GM10266 (cell line): ENCODE data around the gene HSFX4.

ENCODE experiments used
- DNase-seq: peaks from one replicate; pipeline ENCODE4 v3.0.0; 2012; ENCODE audit errors: extremely low spot score
- TF ChIP-seq, protein P1 (sequence below): IDR thresholded peaks from 2 replicates; pipeline ENCODE4 v1.5.1; 2012; ENCODE audit warnings: mild to moderate bottlenecking, low read depth; ENCODE audit not compliant: control insufficient read depth, insufficient read depth; ENCODE audit errors: missing control alignments

Gene HSFX4

GRCh38 chrX:149948016-149948415 is 18.6 kb downstream of the HSFX4 start:
- TF ChIP-seq, protein P1, sequence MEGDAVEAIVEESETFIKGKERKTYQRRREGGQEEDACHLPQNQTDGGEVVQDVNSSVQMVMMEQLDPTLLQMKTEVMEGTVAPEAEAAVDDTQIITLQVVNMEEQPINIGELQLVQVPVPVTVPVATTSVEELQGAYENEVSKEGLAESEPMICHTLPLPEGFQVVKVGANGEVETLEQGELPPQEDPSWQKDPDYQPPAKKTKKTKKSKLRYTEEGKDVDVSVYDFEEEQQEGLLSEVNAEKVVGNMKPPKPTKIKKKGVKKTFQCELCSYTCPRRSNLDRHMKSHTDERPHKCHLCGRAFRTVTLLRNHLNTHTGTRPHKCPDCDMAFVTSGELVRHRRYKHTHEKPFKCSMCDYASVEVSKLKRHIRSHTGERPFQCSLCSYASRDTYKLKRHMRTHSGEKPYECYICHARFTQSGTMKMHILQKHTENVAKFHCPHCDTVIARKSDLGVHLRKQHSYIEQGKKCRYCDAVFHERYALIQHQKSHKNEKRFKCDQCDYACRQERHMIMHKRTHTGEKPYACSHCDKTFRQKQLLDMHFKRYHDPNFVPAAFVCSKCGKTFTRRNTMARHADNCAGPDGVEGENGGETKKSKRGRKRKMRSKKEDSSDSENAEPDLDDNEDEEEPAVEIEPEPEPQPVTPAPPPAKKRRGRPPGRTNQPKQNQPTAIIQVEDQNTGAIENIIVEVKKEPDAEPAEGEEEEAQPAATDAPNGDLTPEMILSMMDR, result no peak
- no peak for DNase-seq

DNA sequence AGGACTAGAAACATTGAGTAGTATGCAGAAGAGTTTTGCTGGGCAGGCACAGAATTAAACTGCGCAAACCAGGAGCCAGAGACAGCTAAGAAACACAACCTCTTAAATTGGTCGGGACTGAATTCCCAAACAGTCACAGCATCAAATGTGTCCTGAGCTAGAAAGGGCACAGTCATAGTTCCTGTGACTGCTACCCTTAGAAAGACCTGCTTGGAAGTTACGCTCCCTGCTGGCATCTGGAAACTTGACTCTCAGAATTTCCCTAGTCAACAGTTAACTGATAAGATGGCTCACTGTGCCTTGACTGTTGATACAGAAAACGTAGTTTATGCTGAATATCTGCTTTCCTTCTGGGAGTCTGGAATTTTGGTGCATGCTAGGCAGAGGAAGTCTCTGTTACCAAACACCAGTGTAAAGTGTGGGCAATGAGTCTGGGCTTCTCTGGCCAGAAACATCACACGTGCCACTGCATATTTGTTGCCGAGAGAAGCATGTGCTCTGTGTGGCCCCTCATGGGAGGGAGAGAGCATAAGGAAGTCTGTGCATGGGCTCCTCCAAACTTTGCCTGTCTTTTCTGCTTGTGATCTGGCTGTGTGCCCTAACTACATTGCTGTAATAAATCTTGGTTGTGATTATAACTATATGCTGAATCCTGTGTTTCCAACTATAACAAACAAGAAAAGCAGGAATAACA is 20.5 kb downstream of the HSFX4 start:
- DNase-seq, result no peak
- TF ChIP-seq, protein P1, result no peak

DNA sequence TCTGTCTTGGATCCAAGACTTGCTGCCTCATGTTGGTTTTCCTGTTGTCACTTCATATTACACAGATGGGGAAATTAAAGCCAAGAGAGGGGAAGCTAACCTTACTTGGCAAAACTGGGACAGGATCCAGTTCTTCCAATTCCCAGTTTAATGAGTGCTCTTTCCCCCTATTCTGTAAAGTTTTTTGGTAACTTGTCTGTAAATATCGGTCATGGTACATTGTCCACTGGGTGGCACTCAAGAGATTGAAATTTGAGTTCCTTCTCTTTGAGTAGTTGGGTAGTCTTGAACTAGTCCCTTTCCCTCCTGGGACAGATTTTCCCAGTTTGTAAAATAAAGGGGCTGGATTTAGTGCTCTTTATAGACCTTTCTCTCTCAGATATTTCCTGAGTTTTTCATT is 21.3 kb downstream of the HSFX4 start:
- DNase-seq, result peak; percentile 1
- TF ChIP-seq, protein P1, result peak; percentile 18

- TF ChIP-seq, protein P1, result no peak
- no peak for DNase-seq
Observed at GRCh38 chrX:149961572-149961971, 32.2 kb downstream of the HSFX4 start.

DNA sequence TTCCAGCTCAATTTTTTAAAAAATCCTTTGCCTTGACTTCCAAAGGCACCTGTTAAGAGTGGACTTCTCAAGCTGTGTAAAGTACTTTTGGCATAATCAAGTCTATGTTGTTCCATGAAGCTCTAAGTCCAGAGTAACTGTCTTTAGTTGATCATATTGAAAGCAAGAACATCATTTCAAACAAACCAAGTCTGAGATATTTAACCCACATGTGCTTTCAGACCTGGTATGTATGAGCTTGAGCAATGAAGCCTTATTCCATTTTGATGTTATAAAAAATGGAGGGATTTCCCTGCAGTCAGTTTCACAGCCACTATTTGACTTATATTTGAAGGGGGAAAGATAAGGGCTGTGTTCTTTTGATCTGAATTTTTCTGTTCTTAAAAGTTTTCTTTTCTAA is 32.6 kb downstream of the HSFX4 start:
- TF ChIP-seq, protein P1, result no peak
- no peak for DNase-seq

DNA sequence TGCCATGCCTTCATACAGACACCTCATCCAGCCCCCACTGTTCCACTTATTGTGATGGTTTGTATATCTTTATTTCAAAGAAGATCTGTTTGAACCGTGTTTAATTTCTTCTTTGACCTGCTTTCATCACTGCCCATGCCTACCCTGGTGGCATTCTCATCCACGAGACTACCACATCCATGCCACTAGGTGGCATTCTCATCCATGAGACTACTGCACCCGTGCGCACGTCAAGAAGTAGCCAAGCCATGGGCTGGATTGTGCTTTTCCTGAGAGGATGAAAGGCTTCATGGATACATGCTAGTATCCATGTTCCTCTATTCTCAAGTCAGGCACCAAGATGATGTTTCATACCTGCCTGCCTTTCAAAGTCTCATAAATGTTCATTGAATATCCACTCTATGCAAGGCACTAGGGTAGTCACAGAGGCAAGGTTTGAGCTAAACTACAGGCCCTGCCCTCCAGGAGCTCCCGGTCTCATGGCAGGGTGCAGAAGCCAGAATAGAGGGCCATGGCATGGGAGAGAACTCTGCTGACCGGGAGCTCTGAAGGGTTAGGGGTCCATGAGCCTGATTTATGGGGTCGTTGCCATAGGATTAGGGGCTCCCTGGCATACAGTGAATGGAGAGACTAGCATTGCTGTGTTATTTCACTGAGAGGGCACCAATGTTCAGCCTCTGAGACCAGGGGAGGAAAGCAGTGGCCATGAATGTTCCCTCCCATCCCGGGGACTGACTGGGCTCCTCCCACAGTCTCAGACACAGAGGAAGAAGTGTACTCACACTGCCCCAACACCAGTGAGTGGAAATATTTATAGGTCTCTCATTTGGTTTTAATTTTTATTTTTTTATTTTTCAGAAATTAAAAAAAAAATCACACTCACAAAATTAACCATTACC is 33.7 kb downstream of the HSFX4 start:
- TF ChIP-seq, protein P1, result peak; percentile 64
- peak; percentile 8 for DNase-seq
